HG02759 (cell line): ENCODE data around the gene TMC7.
"Not testable (repeated sequence)": the region's sequence is repeated elsewhere in the genome, so short reads cannot be mapped to it uniquely, and the experiment has no call there.

Experiments used
- ATAC-seq: cut with Tn5 transposase; IDR thresholded peaks from one replicate; pipeline ENCODE4 v1.9.1; 2021; ENCODE audit warnings: mild to moderate bottlenecking, moderate library complexity; ENCODE audit not compliant: unreplicated experiment

The TMC7 gene

GRCh38 chr16:18983565-18984434 is at the start of gene TMC7:
TMC7 (plus strand) TSS chr16:18983934; CDS start chr16:18984064, 130 bp downstream.
- no peak for ATAC-seq

GRCh38 chr16:18936727-18937340 is 46.9 kb upstream of the TMC7 start:
- no peak for ATAC-seq

DNA sequence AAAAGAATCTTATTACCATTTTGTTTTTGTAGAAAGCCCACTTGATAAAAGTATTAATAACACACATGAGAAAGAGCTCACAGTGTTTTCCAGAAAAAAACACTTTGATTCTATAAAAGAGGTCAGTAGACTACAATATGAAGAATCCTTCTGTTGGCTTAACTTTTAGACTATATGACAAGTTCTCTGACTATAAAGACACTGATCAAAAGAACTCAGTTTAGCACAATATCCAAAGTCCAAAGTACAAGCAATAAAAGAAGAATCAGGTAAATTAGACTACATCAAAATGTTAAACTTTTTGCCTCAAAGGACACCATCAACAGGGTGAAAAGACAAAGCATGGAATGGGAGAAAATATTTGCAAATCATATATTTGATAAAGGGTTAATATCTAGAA is 46.3 kb upstream of the TMC7 start:
- ATAC-seq: no peak

DNA sequence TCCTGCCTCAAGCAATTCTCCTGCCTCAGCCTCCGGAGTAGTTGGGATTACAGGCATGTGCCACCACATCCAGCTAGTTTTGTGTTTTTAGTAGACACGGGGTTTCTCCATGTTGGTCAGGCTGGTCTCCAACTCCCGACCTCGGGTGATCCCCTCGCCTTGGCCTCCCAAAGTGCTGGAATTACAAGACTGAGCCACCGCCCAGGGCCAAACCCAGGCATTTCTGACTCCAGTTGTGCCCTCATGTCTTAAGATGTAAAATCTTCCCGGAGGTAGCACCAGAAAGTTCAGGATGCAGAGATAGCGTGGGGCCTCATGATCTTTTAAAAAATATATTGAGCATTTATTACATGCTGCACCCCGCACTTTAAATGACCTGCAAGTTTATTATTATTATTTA is 44.7 kb upstream of the TMC7 start:
- no peak for ATAC-seq

- no peak for ATAC-seq
These were observed 42.3 kb upstream of the TMC7 start for GRCh38 chr16:18941471-18941870.

GRCh38 chr16:18942061-18942460 is 41.7 kb upstream of the TMC7 start:
- ATAC-seq: no peak

GRCh38 chr16:18943414-18943813 is 40.3 kb upstream of the TMC7 start:
- no peak for ATAC-seq

GRCh38 chr16:18945233-18945632 is 38.5 kb upstream of the TMC7 start:
- ATAC-seq: no peak

GRCh38 chr16:18948372-18949020 is 35.2 kb upstream of the TMC7 start:
- ATAC-seq: no peak

- ATAC-seq: no peak
These were observed 33.1 kb upstream of the TMC7 start for GRCh38 chr16:18950469-18951185.

- no peak for ATAC-seq
These were observed 30.2 kb upstream of the TMC7 start for GRCh38 chr16:18953547-18953946.

GRCh38 chr16:18955874-18956580 is 27.7 kb upstream of the TMC7 start:
- not testable (repeated sequence) for ATAC-seq

DNA sequence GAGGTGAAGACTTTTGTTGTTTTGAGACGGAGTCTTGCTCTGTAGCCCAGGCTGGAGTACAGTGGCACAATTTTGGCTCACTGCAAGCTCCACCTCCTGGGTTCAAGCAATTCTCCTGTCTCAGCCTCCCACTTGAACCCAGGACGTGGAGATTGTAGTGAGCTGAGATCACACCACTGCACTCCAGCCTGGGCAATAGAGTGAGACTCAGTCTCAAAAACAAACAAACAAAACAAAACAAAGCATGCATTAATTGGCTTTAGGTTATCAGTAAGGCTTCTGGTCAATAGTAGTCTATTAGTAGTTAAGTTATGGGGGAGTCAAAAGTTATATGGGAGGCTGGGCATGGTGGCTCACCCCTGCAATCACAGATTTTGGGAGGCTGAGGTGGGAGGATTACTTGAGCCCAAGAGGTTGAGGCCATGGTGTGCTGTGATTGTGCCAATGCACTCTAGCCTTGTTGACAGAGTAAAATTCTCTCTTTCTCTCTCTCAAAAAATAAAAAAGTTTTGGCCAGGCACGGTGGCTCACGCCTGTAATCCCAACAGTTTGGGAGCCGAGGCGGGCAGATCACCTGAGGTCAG is 27.0 kb upstream of the TMC7 start:
- ATAC-seq: not testable (repeated sequence)

GRCh38 chr16:18958621-18959029 is 25.1 kb upstream of the TMC7 start:
- no peak for ATAC-seq

DNA sequence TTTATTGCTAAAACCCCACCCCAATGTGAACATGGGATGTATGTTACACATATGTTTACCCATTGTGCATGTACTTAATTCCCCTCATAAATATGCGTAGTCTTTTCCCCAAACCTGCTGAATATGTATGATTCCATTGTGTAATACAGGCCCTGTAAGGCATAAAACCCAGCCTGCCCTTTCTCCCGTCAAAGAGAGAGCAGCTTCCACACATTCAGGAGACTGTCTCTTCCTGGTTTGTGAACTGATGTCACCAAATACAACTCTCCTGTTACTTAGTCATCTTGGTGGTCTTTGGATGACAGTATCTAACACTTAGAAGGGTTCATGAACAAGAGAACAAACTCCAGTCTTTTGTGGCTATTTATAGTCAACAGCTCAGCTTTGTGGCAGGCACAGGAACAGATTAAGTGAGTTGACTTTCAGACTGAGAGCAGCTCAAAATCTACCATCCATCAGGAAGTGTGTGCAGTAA is 24.7 kb upstream of the TMC7 start:
- ATAC-seq: no peak

DNA sequence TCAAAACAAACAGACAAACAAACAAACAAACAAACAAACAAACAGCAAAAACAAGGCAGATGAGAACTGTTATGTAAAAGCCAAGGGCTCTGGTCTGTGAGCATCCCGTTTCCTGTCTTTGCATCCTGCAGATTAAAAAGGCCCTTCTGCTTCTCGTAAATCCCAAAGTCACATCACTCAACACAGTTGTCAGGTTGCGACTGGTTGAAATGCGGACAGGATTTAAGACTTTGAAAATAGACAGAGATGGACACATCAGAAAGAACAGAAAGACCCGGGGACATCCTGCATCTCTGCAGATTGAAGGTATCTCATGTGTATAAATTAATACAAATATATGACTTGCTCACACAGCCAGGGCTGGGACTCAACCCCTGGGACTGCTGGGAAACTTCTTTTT is 18.2 kb upstream of the TMC7 start:
- no peak for ATAC-seq

DNA sequence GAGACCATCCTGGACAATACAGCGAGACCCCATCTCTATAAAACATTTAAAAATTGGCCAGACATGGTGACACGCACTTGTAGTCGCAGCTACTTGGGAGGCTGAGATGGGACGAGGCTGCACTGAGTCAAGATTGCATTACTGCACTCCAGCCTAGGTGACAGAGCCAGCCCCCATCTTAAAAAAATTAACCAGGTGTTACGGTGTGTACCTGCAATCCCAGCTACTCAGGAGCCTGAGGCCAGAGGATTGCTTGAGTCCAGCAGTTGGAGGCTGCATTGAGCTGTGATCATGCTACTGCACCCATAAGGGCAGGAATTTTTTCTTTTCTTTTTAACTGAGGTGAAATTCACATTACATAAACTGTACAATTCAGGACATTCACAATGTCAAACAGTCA is 16.9 kb upstream of the TMC7 start:
- ATAC-seq: no peak

GRCh38 chr16:18969050-18969854 is 14.5 kb upstream of the TMC7 start:
- ATAC-seq: no peak

DNA sequence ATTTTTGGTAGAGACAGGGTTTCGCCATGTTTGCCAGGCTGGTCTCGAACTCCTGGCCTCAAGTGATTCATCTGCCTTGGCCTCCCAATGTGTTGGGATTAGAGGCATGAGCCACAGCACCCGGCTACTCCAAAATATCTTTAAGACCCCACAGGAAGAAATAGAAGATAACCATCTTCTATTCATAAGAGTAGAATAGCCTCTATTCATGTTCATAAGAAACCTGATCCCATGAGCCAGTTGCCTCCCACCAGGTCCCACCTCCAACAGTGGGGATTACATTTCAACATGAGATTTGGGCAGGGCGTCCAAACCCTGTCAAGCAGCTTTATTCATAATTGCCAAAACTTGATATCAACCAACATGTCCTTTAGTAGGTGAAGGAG is 13.9 kb upstream of the TMC7 start:
- ATAC-seq: no peak
